Activated naive CD8-positive, alpha-beta T cell treated with anti-CD3 and anti-CD28 coated beads, Interleukin-2, amount 50 U/mL, for 16 hours (primary cell): ENCODE results near the gene CACUL1.
"Not testable (repeated sequence)": the region's sequence is repeated elsewhere in the genome, so short reads cannot be mapped to it uniquely, and the experiment has no call there.

ENCODE experiments used
- DNase-seq: peaks from one replicate; pipeline ENCODE4 v3.0.0-alpha.2; 2020; ENCODE audit warnings: low read depth, low spot score

Gene CACUL1

DNA sequence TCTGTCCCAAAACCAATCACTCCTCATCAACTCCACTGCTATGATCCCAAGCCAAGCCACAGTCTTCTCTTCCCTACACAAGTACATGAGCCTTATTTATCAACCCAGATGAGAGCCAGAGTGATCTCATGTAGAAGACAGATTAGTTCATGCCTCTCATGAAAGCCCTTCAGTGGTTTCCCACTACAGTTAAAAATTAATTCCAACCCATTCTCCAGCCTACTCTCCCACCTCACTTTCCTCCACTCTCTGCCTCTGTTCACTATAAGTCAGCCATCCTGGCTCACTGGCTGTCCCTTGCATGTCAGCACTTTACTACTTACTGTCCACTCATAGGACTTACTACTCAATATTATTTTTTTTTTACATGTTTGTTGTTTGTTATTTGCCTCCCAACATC lies 67.3 kb downstream of the CACUL1 start:
- no peak for DNase-seq

DNA sequence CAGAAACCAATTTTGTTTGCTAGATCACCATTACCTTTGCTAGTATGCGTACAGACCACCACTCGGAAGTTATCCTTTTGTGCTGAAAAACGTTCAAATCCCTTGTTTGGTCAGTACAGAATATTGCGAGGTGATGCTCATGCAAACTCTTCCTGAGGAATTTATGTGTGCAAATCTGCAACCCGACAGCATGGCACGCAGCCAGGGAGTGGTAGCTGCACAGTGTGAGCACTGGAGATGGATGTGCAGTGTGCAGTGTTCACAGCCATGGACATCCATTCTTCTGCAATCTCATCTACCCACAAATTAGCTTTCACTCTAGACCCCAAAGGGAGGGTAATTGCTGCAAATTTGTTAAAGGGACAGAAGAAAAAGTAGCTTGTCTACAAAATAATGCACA lies 72.2 kb downstream of the CACUL1 start:
- DNase-seq: no peak

DNA sequence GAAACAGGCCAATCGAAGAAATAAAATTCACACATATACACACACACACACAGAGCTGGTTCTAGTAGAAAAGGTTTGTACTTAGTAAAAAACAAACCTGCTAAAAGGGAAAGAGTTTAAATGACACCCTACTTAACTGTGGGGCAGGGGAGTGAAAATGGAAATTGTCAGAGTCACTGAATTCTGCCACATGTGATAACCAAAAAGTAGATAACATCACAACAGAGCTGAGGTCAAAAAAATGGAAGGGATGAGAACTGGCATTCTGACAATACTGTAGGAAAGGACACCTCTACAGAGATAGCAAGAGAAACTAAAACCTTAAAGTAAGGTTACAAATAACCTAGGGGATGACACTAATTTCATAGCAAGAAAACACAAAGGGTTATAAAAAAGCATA lies 74.6 kb downstream of the CACUL1 start:
- DNase-seq: no peak

DNA sequence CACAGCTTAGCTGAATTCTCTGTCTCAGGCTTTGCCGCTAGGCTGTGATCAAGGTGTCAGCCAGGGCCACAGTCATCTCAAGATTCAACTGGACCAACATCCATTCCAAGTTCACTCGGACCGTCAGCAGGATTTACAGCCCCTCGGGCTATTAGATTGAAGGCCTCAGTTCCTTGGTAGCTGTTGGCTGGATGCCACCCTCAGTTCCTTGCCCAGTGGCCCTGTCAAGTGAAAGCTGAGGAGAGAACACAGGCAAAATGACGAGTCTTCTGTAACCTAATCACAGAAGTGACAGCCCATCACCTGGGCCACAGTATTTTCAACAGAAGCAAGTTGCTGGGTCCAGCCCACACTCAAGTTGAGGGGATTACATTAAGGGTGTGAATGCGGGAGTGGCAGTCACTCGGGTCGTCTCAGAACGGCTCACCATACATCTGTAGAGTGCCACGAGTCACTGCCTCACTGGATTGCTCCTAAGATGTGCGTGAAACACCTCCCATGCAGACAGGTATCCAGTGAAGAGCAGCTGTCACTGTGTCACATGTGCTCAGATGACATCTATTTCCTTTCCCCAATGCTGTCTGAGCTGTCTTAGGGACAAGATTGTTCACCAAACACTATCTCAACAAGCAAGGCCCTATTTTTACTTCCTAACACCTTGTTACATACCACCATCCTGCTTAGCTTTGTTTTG lies 80.4 kb downstream of the CACUL1 start:
- no peak for DNase-seq

DNA sequence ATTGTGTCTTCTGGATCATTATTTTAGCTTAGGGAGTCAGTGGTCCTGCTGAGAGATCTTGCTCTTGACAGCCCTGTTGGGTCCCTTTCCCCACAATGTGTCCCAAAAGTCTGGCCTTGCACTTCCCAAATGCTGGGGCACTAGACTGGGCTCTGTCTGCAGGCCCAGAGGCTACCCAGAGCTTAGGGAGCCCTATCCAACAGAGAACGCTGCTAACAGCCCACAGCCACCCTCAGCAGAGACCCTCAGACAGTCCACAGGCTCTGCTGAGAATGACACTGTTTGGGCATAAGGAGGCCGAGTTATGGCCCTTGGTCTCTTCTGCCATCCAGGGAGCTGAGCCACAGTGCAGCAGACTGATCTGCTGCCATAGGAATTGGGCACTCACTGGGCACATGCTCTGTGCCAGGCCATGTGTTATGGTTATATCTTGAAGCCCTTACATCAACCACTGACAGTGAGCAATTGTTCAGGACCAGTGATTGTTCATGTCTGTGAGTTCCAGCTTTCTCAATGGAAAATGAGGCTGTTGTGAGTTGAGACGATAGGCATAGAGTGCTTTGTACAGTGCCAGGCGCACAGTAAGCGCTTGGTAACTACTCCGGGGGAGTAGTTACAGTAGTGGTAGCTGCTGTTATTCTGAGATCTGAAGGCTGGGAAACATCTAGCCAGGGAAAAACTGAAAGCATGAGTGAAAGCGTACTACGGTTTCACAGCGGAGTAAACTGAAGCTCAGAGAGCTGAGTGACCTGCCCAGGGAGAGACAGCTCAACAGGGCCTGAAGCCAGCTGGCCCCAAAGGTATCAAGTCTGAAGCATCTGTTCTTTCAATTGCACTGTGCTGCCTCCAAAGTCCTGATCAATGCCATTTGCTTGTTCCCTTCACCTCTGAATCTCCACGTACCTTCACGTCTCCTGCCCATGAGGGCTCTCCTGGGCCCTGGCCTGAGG lies 81.7 kb downstream of the CACUL1 start:
- DNase-seq: no peak

DNA sequence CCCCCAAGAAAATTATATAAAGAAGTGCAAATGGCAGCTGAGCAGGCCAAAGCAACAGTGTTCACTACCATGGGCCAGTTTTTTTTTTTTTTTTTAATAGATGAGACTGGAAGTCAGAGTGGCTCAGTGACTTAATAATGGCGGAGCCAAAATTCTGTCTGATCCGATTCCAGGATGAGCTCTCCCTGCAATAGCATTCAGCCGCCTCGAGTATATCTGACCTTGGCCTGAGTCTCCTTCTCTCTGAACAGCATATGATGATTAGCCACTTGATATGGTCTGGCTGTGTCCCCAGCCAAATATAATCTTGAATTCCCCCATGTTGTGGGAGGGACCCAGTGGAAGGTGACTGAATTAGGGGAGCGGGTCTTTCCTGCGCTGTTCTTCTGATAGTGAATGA lies 82.6 kb downstream of the CACUL1 start:
- no peak for DNase-seq

DNA sequence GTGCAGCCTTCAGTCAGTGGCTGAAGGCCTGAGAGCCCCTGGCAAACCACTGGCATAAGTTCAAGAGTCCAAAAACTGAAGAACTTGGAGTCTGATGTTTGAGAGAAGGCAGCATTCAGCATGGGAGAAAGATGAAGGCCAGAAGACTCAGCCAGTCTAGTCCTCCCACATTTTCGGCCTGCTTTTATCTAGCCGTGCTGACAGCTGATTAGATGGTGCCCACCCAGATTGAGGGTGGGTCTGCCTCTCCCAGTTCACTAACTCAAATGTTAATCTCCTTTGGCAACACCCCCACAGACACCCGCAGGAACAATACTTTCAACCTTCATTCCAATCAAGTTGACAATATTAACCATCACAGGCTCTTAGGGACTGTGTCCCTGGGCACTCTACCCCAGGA lies 83.5 kb downstream of the CACUL1 start:
- not testable (repeated sequence) for DNase-seq

DNA sequence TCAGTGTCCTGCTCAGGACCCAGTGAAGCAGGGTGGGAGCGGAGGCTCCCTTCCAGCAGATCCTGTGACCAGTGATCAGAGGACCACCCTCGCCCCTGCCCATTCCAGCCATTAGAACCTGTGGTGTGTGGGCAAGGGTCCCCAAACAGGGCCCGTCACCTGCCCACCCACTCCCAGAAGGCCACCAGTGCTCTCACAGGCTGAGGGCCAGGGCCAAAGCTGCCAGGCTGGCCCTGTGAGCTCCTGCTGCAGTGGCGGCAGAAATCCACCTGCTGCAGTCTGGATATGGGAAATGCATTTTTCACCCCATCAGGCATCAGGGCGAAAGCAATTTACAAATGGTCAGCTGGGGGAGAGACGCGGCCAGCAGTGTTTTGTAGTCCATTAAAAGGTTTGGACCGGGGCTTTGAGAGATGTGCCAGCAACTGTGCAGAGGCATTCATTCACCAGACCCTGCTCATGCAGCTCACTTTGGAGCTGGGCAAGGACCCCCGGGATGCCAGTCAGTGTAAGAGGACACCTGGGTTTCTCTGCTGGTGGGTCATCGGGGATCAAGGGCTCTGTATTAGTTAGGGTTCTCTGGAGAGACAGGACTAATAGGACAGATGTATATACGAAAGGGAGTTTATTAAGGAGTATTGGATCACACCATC lies 84.2 kb downstream of the CACUL1 start:
- DNase-seq: no peak

DNA sequence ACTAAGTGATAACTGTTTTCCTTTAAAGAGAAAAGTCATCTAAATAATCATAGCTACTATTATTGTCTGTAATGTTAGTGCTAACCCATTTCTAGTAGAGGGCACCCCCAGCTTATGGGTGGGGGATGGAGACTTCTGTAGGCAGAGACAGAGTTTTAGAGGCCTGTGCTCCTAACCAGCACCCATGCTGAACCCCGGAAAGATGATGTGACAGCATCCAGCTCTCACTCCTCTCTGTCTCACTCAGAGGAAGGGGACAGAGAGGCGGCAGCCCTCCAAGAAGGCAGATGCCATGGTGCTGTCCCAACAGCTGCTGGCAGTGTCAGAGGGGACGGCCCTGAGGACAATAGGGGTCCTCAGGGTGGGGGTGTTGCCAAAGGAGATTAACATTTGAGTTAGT lies 84.9 kb downstream of the CACUL1 start:
- DNase-seq: no peak

DNA sequence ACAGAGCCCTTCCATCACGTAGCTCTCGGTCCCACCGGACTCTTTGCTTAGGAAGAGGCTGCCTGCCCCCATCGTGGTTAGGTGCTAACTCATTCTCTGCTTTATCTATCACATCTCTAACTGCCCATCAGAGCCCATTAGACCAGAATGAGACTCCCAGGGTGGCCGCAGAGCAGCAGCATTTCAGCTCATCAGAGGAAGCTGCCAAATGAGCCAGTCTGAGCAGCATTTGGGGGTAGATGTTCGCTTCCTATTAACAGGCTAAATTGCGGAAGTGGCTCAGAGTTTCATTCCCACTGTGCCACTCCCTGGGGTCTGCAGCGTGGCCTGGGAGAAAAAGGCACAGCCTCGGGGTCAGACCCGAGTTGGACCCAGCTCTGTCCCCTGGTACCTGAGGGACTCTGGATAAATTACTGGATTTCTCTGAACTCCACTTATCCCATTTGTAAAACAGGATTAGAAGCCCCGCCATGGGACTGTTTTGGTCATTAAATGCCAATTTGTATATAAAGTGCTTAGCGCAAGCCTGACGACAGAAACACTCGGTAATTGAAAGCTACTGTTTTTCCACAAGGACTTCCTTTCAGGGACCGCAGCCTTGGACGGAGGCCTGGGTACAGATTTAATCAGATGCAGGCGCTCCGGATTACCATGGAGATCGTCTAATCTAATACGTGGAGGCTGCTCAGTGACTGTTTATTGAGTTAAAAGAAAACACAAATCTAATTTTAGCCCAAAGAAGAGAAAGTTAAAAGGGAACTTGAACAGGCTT lies 85.6 kb downstream of the CACUL1 start:
- DNase-seq: no peak

DNA sequence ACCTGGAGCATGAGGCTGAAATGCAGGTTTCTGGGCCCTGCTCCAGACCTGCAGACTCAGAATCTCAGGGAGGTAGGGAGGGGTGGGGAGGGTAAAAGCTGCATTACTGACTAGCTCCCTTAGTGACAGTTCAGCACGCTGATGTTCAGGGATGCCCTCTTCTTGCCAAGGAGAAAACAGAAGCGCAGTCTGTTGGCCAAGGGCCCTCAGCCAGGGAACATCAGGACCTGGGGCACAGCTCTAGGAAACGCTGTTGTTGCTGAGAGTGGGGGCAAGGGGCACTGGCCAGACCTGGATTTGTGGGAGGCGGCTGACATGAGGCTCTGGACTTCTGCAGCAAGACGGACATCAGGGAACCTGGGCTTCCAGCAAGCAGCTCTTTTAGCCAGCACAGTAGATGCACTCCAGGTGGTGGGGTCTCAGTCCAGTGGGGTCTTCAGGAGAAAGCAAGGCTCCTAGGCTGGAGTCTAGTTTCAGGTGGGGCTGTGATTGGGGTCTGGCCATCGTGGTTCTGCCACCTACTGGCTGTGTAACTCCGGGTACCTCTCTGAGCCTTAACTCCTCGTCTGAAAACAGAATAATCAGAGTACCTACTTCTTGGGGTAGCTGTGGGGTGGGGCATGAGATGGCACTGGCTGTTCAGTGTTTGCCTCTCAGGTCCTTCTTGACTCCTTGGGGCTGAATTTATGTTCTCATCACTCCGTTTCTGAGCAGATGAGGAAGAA lies 86.4 kb downstream of the CACUL1 start:
- no peak for DNase-seq

DNA sequence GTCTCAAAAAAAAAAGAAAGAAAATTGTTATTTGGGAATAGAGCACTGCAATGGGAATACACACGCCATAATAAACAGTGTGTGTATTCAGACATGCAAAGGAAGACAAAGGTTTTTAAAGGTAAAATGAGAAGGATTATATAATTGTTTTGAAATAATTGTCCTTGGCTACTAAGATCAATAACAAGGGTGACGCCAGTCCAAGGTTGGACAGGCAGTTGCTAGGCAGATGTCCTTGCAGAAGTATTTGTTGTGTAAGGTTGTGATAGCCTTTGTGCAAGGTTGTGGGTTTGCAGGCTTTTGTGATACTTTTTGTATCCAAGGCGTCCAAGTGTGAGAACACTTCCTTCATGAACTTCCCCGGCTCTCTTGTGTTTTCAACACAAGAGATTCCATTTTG lies 87.0 kb downstream of the CACUL1 start:
- no peak for DNase-seq

DNA sequence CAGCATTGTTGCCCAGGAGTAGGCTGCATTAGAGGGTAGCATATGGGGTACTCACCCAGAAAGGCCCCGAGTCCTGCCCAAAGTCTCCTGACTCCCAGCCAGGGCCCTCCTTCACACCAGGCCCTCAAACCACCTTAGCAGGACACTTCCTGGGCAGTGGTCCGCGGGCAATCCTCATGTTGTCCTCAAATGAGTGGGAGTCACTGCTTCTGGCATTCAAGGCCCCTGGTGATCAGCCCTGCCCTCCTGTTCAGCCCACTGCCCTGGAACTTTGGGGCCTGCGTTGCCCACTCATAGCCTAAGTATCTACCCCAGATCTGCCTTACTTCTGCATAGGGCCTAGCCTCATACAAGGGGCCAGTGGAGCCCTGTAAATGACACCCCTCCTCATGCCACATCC lies 88.4 kb downstream of the CACUL1 start:
- no peak for DNase-seq

DNA sequence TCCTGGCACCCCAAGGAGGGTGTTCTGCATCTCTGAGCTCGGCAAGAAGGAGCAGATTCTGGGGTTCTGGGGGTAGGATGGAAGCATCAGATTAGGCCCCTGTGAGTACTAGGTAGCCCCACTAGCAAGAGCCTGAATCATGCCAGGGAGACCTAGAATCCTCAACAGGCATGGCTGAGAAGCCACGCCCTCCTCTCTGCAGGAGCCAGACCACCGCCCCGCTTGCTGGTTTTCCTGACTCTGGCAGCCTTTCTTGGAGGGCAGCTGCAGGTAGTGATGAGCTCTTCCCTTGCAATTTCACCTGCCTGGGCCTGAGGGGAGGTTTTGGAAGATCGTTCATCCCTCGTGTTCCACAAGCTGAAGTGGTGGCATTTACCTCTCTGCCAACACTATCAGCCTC lies 90.4 kb downstream of the CACUL1 start:
- no peak for DNase-seq

DNA sequence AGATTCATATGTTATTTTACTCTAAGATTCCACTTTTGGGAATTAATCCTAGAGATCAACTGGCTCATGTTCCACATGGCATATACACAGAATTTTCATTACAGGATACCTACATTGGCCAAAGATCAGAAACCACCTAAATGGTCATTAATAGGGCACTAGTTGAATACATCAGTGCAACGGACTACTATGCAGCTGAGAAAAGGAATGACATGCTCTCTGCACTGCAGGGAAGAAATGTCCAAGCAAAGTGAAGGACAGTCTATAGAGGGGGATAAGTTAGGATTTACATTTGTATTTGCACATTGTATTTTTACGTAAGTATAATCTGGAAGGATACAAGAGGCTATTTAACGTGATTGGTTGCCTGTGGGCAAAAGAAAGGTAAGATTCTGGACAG lies 91.6 kb downstream of the CACUL1 start:
- DNase-seq: no peak

DNA sequence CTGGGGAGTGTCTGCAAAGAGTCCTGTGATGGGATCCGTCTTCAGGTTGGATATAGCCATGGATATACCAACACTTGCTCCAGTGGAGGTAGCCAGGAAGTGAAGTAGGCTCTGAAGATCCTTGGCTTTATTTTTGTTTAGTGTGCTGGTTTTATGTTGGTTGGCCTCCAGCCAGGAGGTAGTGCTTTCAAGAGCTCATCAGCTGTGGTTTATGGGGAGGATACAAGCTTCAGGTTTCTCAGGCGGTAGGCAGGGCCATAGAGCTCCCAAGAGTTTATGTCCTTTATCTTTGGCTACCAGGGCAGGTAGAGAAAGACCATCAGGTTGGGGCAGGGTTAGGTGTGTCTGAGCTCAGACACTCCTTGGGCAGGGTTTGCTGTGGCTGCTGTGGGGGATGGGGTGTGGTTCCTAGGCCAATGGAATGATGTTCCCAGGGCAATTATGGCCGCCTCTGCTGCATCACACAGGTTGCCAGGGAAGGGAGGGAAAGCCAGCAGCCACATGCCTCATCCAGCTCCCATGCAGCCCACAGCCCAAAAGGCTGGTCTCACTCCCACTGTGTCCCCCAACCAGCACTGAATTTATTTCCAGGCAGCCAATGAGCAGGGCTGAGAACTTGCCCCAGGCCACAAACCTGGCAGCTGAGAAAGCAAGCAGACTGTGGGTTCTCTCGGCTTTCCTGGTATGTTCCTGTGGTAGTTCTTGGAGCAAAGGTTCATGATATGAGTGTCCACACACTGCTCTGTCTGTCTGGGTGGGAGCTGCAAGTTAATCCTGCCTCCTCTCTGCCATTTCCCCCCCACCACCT lies 92.3 kb downstream of the CACUL1 start:
- no peak for DNase-seq

DNA sequence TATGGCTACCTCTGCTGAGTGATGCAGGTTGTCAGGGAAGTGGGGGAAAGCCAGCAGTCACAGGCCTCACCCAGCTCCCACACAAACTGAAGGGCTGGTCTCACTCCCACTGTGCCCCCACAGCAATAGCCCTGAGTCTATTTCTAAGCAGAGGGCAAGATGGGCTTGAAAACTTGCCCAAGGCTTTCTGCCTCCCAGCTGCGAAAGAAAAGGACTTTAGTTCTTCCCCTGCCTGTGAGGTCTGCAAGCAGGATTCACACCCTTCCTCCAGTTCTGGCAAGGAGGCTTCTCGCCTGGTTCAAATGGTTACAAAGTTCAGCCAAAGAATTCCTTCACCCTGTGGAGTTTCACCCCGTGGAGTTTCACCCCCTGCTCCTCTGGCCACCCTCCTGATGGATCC lies 96.0 kb downstream of the CACUL1 start:
- DNase-seq: no peak

DNA sequence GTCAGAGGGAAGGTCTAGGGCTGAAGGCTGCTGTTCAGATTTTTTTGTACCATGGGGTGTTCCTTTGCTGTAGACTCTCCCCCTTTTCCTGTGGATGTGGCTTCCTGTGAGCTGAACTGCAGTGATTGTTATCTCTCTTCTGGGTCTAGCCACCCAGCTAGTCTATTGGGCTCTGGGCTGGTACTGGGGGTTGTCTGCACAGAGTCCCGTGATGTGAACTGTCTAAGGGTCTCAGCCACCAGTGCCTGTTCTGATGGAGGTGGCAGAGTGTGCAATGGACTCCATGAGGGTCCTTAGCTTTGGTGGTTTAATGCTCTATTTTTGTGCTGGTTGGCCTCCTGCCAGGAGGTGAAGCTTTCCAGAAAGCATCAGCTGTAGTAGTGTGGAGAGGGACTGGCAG lies 96.6 kb downstream of the CACUL1 start:
- not testable (repeated sequence) for DNase-seq

DNA sequence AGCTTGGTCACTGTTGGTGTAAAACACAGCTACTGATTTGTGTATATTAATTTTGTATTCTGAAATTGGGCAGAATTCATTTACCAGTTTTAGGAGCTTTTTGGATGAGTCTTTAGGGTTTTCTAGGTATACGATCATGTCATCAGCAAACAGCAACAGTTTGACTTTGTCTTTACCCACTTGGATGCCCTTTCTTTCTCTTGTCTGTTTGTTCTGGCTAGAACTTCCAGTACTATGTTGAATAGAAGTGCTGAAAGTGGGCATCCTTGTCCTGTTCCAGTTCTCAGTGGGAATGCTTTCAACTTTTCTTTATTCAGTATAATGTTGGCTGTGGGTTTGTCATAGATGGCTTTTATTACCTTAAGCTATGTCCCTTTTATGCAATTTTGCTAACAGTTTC lies 109.5 kb downstream of the CACUL1 start:
- DNase-seq: not testable (repeated sequence)

DNA sequence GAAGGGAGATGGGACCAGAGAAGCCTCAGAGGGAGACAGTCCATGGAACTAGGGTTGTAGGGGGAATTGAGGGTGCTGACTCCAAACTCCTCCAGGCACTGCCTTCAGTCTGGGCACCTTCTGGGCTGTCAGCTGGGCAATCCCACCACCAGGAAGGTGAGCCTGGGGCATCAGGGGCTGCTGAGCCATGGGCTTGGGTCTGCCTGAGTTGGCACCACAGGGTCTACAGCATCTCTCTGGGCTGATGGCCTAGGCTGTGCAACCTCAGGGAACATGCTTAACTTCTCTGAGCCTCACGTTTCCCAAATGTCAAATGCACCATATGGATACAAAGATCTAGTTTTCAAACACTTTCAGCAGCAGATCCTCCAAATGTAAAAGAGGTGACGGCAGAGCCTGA lies 112.5 kb downstream of the CACUL1 start:
- no peak for DNase-seq
